ENCODE data around the gene TLR5.

The TLR5 gene

GRCh38 chr1:223147873-223148272 lies 4.8 kb upstream of the TLR5 start:
- FAIRE-seq = no peak

GRCh38 chr1:223147409-223147808 lies 4.4 kb upstream of the TLR5 start:
- FAIRE-seq = no peak

DNA sequence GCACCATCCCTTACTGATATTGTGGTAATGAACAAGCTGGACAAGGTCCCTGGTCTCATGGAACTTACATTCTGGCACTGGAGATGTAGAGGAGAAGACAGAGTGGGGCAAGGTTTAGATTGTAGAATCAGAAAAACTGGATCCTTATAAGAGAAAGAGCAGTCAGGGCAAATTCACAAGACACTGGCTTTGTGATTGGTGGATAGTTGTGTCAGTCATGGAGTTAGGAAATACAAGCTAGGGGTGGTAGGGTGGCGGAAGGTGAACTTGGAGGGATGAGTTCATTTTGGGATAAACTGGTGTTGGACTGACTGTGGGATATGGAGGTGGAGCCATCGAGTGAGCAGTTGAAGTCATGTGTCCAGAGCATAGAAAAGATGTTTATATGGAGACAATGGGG lies 3.7 kb upstream of the TLR5 start:
- FAIRE-seq = no peak

DNA sequence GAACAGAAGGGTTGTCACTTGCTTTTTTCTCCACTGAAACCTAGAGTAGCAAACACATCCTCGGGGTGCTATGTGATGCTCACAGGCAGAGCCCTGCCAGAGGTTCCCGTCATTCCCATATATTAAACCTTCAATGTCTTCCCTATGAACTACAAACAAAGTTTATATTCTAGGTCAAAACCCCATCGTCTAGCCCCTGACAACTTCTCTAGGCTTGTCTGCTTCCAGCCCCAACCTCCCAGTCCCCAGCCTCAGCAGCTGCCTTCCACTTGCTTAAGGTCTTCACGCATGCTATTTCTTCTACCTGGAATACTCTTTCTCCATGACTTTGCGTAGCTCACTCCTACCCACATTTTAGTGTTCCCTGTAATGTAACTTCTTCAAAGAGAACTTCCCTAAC lies 1.9 kb upstream of the TLR5 start:
- no peak for FAIRE-seq

DNA sequence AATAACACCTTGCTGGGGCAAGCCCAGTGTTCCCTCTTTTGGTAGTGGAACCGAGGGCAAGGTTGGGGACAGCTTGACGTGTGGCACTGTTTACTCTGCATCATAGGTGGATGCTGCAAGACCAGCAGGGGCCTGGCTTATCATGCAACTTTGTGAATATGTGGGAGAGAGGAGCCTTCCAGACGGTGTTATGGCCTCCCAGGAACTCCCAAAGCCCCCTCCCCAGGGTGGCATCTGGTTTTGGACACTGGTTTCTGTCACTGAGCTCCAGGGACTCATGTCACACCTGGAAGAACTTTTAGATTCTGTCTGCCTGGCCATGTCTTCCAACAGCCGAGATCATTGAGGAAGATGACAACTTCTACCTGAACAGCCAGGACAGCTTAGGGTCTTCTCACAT lies 1.4 kb upstream of the TLR5 start:
- no peak for FAIRE-seq

- no peak for FAIRE-seq
Measured at GRCh38 chr1:223143537-223144248, 645 bp upstream of the TLR5 start.

DNA sequence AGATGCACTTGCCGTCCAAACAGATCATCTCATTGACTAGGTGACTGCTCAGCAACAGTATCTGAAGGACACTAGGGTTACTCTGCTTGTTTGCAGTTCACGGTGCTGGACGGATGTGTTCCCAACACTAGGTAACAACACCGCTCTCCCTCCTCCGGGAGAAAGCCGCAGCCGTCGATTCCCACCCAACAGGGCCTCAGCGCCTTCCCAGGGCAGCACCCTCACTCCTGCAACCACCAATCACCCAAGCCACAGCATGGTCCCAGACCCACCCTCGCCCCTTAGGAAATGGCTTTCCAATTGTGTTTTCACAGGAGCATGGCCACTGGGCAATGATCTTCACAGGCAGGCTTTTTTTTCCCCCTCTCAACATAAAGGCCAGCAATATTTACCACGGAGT lies 779 bp downstream of the TLR5 start:
- no peak for FAIRE-seq

- FAIRE-seq = no peak
Measured at GRCh38 chr1:223140611-223141405, 2.2 kb downstream of the TLR5 start.

- FAIRE-seq = no peak
Measured at GRCh38 chr1:223137455-223138085, 5.5 kb downstream of the TLR5 start.

GRCh38 chr1:223136086-223136485 lies 7.0 kb downstream of the TLR5 start:
- no peak for FAIRE-seq

- no peak for FAIRE-seq
Measured at GRCh38 chr1:223135176-223135942, 7.7 kb downstream of the TLR5 start.

- peak; percentile 78 for FAIRE-seq
Measured at GRCh38 chr1:223133824-223134435, 9.1 kb downstream of the TLR5 start.

- FAIRE-seq = no peak
Measured at GRCh38 chr1:223133306-223133823, 9.7 kb downstream of the TLR5 start.

- no peak for FAIRE-seq
Measured at GRCh38 chr1:223129229-223129901, 13.7 kb downstream of the TLR5 start.

DNA sequence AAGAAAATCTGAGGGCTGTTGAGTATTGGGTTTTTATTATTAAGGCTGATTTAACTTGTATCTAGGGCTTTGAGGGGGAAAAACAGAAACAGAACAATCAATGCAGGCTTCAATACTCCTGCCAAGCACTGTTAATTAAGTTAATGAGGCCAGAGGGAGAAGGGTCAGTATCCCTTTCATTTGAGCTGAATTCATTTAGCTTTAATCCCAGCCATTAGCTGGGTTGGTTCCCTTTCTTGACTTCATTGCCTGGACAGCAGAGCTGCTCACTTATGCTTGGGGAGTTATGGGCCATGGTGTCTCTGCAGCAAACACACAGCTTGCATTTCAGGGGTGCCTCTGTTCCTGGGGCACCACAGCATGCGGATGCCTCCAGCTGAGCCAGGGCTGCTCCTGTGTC lies 16.3 kb downstream of the TLR5 start:
- no peak for FAIRE-seq

GRCh38 chr1:223125766-223126165 lies 17.3 kb downstream of the TLR5 start:
- FAIRE-seq = no peak

GRCh38 chr1:223123011-223123610 lies 19.9 kb downstream of the TLR5 start:
- no peak for FAIRE-seq

DNA sequence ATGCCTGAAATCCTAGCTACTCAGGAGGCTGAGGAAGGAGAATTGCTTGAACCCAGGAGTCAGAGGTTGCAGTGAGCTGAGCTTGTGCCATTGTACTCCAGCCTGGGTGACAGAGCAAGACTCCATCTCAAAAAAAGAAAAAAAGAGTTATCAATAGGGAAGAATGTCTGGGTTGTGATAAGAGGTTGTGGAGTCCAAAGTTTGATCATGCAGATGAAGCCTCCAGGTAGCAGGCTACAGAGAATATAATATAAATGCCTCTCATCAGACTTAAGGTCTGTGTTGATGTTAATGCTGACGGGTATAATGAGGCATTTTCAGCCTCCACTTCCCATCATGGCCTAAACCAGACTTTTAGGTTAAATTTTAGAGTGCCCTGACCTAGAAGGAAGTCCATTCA lies 24.6 kb downstream of the TLR5 start:
- FAIRE-seq = no peak

- no peak for FAIRE-seq
Measured at GRCh38 chr1:223116950-223117349, 26.1 kb downstream of the TLR5 start.

DNA sequence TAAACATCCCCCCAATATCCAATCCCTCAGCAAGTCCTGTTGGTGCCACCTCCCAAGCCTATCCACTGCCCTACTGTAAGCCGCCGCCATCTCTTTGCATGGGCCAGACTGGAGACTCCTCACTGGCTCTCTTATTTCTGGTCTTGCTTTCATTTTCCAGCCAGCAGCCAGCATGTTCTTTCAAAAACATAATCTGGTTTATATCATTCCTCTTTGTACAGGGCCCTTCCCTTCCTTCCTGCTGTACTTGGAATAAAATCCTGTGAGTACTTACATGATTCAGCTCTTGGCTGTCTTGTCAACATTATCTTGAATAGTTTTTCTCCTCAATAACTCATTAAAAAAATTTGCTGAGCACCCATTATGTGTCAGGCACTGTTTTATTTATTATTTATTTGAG lies 28.2 kb downstream of the TLR5 start:
- no peak for FAIRE-seq

GRCh38 chr1:223110952-223111351 lies 32.1 kb downstream of the TLR5 start:
- FAIRE-seq = no peak

Measured in G401.6 (cell line).